ENCODE data around the gene PPTC7. TPM values are rescaled to one million over a fixed set of nuclear protein-coding genes. Genes with fewer than 3 reads are reported as not detected.
A peak's percentile ranks its signal among the peaks of the same experiment; 100 is the strongest.

The PPTC7 gene
- total and polyA plus RNA-seq, 2 of the 13 experiments (the other 11 are each of a cell fraction or from before 2014, with no cell fraction given) = 4.8 to 12.3 TPM

GRCh38 chr12:110613771-110614684 is 30.9 kb upstream of the PPTC7 start, which contains the start of gene TCTN1 (continued):
- TF ChIP-seq DMTF1 (CRISPR knock-in tag; IDR thresholded peaks at IDR 0.05) (no peak), CHD2 (IDR thresholded peaks at IDR 0.05; ENCODE audit: low read depth, low read length) (peak; percentile 92), ADNP (CRISPR knock-in tag; IDR thresholded peaks at IDR 0.05) (no peak), ZNF781 (CRISPR knock-in tag; IDR thresholded peaks at IDR 0.05; ENCODE audit: borderline replicate concordance, not compliant biosample characterization) (peak; percentile 75), YEATS2 (CRISPR knock-in tag; IDR thresholded peaks at IDR 0.05; ENCODE audit: borderline replicate concordance) (peak; percentile 89; the same call in 1 of the 2 replicates), ZNF780A (CRISPR knock-in tag; IDR thresholded peaks at IDR 0.05) (no peak), TARDBP (CRISPR knock-in tag; IDR thresholded peaks at IDR 0.05) (no peak), NR1H2 (CRISPR knock-in tag; IDR thresholded peaks at IDR 0.05; ENCODE audit: borderline replicate concordance, low read depth) (no peak), MYC (CRISPR knock-in tag; IDR thresholded peaks at IDR 0.05; ENCODE audit: borderline replicate concordance) (peak; percentile 90), ZNF646 (CRISPR knock-in tag; IDR thresholded peaks at IDR 0.05) (no peak), KMT2B (CRISPR knock-in tag; IDR thresholded peaks at IDR 0.05) (peak; percentile 89)
- TF ChIP-seq, protein P1, sequence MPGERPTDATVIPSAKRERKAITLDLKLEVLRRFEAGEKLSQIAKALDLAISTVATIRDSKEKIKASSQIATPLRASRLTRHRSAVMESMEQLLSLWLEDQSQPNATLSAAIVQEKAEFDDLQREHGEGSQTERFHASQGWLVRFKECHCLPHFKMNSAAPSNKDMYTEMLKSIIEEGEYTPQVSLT (CRISPR knock-in tag; IDR thresholded peaks at IDR 0.05; ENCODE audit: borderline replicate concordance, low read depth) = no peak
- TF ChIP-seq, protein P2, sequence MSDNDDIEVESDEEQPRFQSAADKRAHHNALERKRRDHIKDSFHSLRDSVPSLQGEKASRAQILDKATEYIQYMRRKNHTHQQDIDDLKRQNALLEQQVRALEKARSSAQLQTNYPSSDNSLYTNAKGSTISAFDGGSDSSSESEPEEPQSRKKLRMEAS (IDR thresholded peaks at IDR 0.05) = peak; percentile 75
- TF ChIP-seq, protein P3, sequence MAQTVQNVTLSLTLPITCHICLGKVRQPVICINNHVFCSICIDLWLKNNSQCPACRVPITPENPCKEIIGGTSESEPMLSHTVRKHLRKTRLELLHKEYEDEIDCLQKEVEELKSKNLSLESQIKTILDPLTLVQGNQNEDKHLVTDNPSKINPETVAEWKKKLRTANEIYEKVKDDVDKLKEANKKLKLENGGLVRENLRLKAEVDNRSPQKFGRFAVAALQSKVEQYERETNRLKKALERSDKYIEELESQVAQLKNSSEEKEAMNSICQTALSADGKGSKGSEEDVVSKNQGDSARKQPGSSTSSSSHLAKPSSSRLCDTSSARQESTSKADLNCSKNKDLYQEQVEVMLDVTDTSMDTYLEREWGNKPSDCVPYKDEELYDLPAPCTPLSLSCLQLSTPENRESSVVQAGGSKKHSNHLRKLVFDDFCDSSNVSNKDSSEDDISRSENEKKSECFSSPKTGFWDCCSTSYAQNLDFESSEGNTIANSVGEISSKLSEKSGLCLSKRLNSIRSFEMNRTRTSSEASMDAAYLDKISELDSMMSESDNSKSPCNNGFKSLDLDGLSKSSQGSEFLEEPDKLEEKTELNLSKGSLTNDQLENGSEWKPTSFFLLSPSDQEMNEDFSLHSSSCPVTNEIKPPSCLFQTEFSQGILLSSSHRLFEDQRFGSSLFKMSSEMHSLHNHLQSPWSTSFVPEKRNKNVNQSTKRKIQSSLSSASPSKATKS (CRISPR knock-in tag; IDR thresholded peaks at IDR 0.05) = no peak
- TF ChIP-seq, protein P4, sequence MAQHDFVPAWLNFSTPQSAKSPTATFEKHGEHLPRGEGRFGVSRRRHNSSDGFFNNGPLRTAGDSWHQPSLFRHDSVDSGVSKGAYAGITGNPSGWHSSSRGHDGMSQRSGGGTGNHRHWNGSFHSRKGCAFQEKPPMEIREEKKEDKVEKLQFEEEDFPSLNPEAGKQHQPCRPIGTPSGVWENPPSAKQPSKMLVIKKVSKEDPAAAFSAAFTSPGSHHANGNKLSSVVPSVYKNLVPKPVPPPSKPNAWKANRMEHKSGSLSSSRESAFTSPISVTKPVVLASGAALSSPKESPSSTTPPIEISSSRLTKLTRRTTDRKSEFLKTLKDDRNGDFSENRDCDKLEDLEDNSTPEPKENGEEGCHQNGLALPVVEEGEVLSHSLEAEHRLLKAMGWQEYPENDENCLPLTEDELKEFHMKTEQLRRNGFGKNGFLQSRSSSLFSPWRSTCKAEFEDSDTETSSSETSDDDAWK (CRISPR knock-in tag; IDR thresholded peaks at IDR 0.05) = no peak
